HL-60/S4 treated with phorbol 12-myristate 13-acetate at 8.2 ng/mL for 4 days and 3 days (cell line): Measurements from ENCODE around the gene MICALL1.
"Not testable (repeated sequence)": the region's sequence is repeated elsewhere in the genome, so short reads cannot be mapped to it uniquely, and the experiment has no call there.

Source experiments
- in situ Hi-C: fragments of 300-500 bp; cut with MboI; formaldehyde crosslinking; loops from 2 replicates; pipeline ENCODE4 v1.15.0; 2022; ENCODE audit warnings: low sequenced_read_pairs

Gene MICALL1

GRCh38 chr22:37926771-37927636, 20.9 kb downstream of the MICALL1 start:
- in situ Hi-C loops = no loop called here

- in situ Hi-C loops = no loop called here
These were observed 21.5 kb downstream of the MICALL1 start for GRCh38 chr22:37927637-37927936.

- in situ Hi-C loops = no loop called here
These were observed 23.3 kb downstream of the MICALL1 start for GRCh38 chr22:37929390-37929789.

GRCh38 chr22:37930270-37930951, 24.3 kb downstream of the MICALL1 start:
- in situ Hi-C loops = no loop called here

GRCh38 chr22:37930952-37931440, 24.9 kb downstream of the MICALL1 start:
- in situ Hi-C loops = no loop called here

GRCh38 chr22:37931893-37932389, 25.8 kb downstream of the MICALL1 start:
- in situ Hi-C loops = no loop called here

- in situ Hi-C loops = no loop called here
These were observed 26.3 kb downstream of the MICALL1 start for GRCh38 chr22:37932401-37932800.

GRCh38 chr22:37932821-37933578, 26.9 kb downstream of the MICALL1 start:
- in situ Hi-C loops = no loop called here

- in situ Hi-C loops = no loop called here
These were observed 27.7 kb downstream of the MICALL1 start for GRCh38 chr22:37933711-37934376.

GRCh38 chr22:37940698-37941376, 34.7 kb downstream of the MICALL1 start:
- in situ Hi-C loops = no loop called here

GRCh38 chr22:37942133-37942532, 36.0 kb downstream of the MICALL1 start:
- in situ Hi-C loops = no loop called here

- in situ Hi-C loops = no loop called here
These were observed 37.2 kb downstream of the MICALL1 start for GRCh38 chr22:37943136-37943824.

- in situ Hi-C loops = no loop called here
These were observed 37.7 kb downstream of the MICALL1 start for GRCh38 chr22:37943825-37944198.

GRCh38 chr22:37944423-37944822, 38.3 kb downstream of the MICALL1 start:
- in situ Hi-C loops = not testable (repeated sequence)

GRCh38 chr22:37947142-37947795, 41.2 kb downstream of the MICALL1 start:
- in situ Hi-C loops = not testable (repeated sequence)

- in situ Hi-C loops = no loop called here
These were observed 45.2 kb downstream of the MICALL1 start for GRCh38 chr22:37951305-37951704.

- in situ Hi-C loops = not testable (repeated sequence)
These were observed 46.5 kb downstream of the MICALL1 start for GRCh38 chr22:37952629-37953028.

- in situ Hi-C loops = no loop called here
These were observed 47.0 kb downstream of the MICALL1 start for GRCh38 chr22:37953062-37953436.
